HepG2 (cell line): ENCODE measurements around the gene NET1. TPM values are rescaled to one million over a fixed set of nuclear protein-coding genes. Genes with fewer than 3 reads are reported as not detected.
A peak's percentile ranks its signal among the peaks of the same experiment; 100 is the strongest.

Experiments
- ATAC-seq: fragments of 200-7000 bp; cut with Tn5 transposase; 3 replicates; pipeline ENCODE4 v1.9.1; 2020; ENCODE audit warnings: mild to moderate bottlenecking, moderate library complexity
- BruUV-seq: library from RNA; stranded (reverse); fragments of 400-500 nt; replicated peaks from 2 replicates; lab custom pipeline; 2021; lab: Mats Ljungman, UMichigan
- CTCF ChIA-PET: fragments of 300-600 bp; formaldehyde crosslinking; extraction: SDS; loops from one replicate; lab custom pipeline; 2021; ENCODE audit warnings: low total read pairs, inconsistent platforms, low intra/inter-chr PET ratio; lab: Yijun Ruan, JAX
- POLR2A ChIA-PET: fragments of 350-600 bp; sonication (Branson Sonifier 250); formaldehyde crosslinking; loops from one replicate; lab custom pipeline; 2020; ENCODE audit warnings: antibody characterized with exemption, inconsistent platforms; lab: Yijun Ruan, JAX
- DNase-seq: peaks from one replicate; pipeline ENCODE4 v3.0.0-alpha.2; 2015; ENCODE audit warnings: low spot score
- FAIRE-seq: peaks from 3 replicates; lab custom pipeline; 2011; peaks lifted over from hg19 to GRCh38; lab: Jason Lieb, UNC
- H2AFZ ChIP-seq: one replicate; pipeline ENCODE4 v1.6.1; 2011; ENCODE audit warnings: low read length, inconsistent platforms
- H3K27ac ChIP-seq: fragments of 300-600 bp; 3 replicates; pipeline ENCODE4 v1.8.0; 2011; ENCODE audit warnings: mixed run types, mild to moderate bottlenecking, mixed read lengths, low read length, inconsistent platforms; ENCODE audit not compliant: insufficient read depth; ENCODE audit errors: extremely low read length
- H3K27me3 ChIP-seq, 2 experiments: fragments of 200-600 bp in 1 of 2; 2 replicates in 1 of 2; 3 replicates in 1 of 2; pipeline versions ENCODE4 v1.6.0 to v1.8.0; 2011; ENCODE audit warnings: low read length in 2 of 2, mild to moderate bottlenecking in 2 of 2, moderate library complexity in 2 of 2, inconsistent platforms in 1 of 2; ENCODE audit not compliant: insufficient read depth in 2 of 2, control insufficient read depth in 1 of 2
- H3K36me3 ChIP-seq, 2 experiments: fragments of 200-600 bp in 1 of 2; replicated peaks in 1 of 2; 2 replicates in 1 of 2; 3 replicates in 1 of 2; pipeline versions ENCODE4 v1.5.1 to v1.8.0; 2011; ENCODE audit warnings: low read length in 2 of 2, inconsistent platforms in 1 of 2; ENCODE audit not compliant: insufficient read depth in 2 of 2, control insufficient read depth in 1 of 2
- H3K4me1 ChIP-seq: 2 replicates; pipeline ENCODE4 v1.5.1; 2012; ENCODE audit warnings: low read length, inconsistent platforms; ENCODE audit not compliant: insufficient read depth
- H3K4me2 ChIP-seq: 2 replicates; pipeline ENCODE4 v1.6.0; 2011; ENCODE audit warnings: low read depth, low read length, inconsistent platforms
- H3K4me3 ChIP-seq, 3 experiments: fragments of 200-600 bp in 1 of 3; sonication (generic), shearing (Covaris generic) in 1 of 3; replicated peaks in 1 of 3; 2 replicates each; pipeline ENCODE4 v1.5.1; 2011 to 2016; ENCODE audit warnings: low read length in 3 of 3, inconsistent platforms in 2 of 3, low read depth in 2 of 3, mild to moderate bottlenecking in 2 of 3, control low read depth in 1 of 3, mixed read lengths in 1 of 3; ENCODE audit not compliant: insufficient read depth in 1 of 3
- H3K79me2 ChIP-seq: one replicate; pipeline ENCODE4 v1.6.1; 2011; ENCODE audit warnings: low read length, inconsistent platforms; ENCODE audit not compliant: insufficient read depth
- H3K9ac ChIP-seq: 2 replicates; pipeline ENCODE4 v1.6.0; 2011; ENCODE audit warnings: mild to moderate bottlenecking, low read depth, low read length, inconsistent platforms; ENCODE audit not compliant: insufficient read depth
- H3K9me3 ChIP-seq: 2 replicates; pipeline ENCODE4 v1.5.1; 2012; ENCODE audit warnings: mild to moderate bottlenecking, low read length
- H4K20me1 ChIP-seq: 2 replicates; pipeline ENCODE4 v1.6.0; 2011; ENCODE audit warnings: inconsistent platforms, mild to moderate bottlenecking, low read length, moderate library complexity; ENCODE audit not compliant: insufficient read depth
- HNRNPL ChIP-seq: fragments of 200-400 bp; formaldehyde crosslinking; IDR thresholded peaks from 2 replicates; pipeline ENCODE4 v1.6.1; 2017; ENCODE audit warnings: mild to moderate bottlenecking, low read depth, low read length
- NRL ChIP-seq: sonication (generic); formaldehyde crosslinking; IDR thresholded peaks from 2 replicates; pipeline ENCODE4 v1.5.0; 2020; ENCODE audit warnings: missing genetic modification reagents, mild to moderate bottlenecking, moderate library complexity, borderline replicate concordance
- PAX8 ChIP-seq: sonication (generic); formaldehyde crosslinking; IDR thresholded peaks from 2 replicates; pipeline ENCODE4 v1.8.0; 2022; ENCODE audit warnings: mild to moderate bottlenecking, missing genetic modification reagents, borderline replicate concordance
- RFX5 ChIP-seq: IDR thresholded peaks from 2 replicates; pipeline ENCODE4 v1.6.1; 2011; ENCODE audit warnings: low read depth, low read length, improper control_type of control experiment
- SPEN ChIP-seq: sonication (generic); formaldehyde crosslinking; IDR thresholded peaks from 2 replicates; pipeline ENCODE4 v1.5.1; 2020; ENCODE audit warnings: low read depth, mild to moderate bottlenecking, missing genetic modification reagents
- ZNF292 ChIP-seq: sonication (generic); formaldehyde crosslinking; IDR thresholded peaks from 2 replicates; pipeline ENCODE4 v1.8.1; 2022; ENCODE audit warnings: mild to moderate bottlenecking, low read depth, missing genetic modification reagents, borderline replicate concordance
- ZNF883 ChIP-seq: sonication (generic); formaldehyde crosslinking; IDR thresholded peaks from 2 replicates; pipeline ENCODE4 v1.5.1; 2020; ENCODE audit warnings: mild to moderate bottlenecking, missing genetic modification reagents; ENCODE audit errors: not compliant biosample characterization
- WGBS: methylation state at CpG from one replicate; pipeline ENCODE4 v1.1.6; 2017; ENCODE audit warnings: low lambda C conversion rate; 5-methylcytosine and 5-hydroxymethylcytosine counted together
- in situ Hi-C: cut with HindIII; loops from 2 replicates; pipeline ENCODE4 v1.10.0; 2017; ENCODE audit warnings: low pct_unique_long_range_greater_than_20kb; ENCODE audit not compliant: extremely low pct_ligation_motif_present
- intact Hi-C: fragments of 100-400 bp; cut with micrococcal nuclease; formaldehyde crosslinking; loops from one replicate; pipeline ENCODE4 v1.10.0; 2022; ENCODE audit not compliant: unreplicated experiment
- polyA plus RNA-seq, 8 experiments: library from polyadenylated mRNA; depleted of rRNA in 3 of 8; stranded (reverse) in 7 of 8; unstranded in 1 of 8; fragments of >200 nt; fragmentation: Illumina TruSeq in 4 of 8; extraction: Trizol in 4 of 8; gene quantifications; 2 replicates each; pipeline versions ENCODE4 v1.2.1 to v1.2.3, GENCODE V29; 2011 to 2016; ENCODE audit warnings: low read depth in 4 of 8, missing spikeins in 1 of 8, mixed read lengths in 1 of 8; ENCODE audit not compliant: insufficient read depth in 1 of 8
- total RNA-seq, 5 experiments: library from RNA; depleted of rRNA; stranded (reverse); fragments of >200 nt; fragmentation: Illumina TruSeq; extraction: Trizol; gene quantifications; 2 replicates each; pipeline ENCODE4 v1.2.3, GENCODE V29; 2016; ENCODE audit warnings: low read depth in 1 of 5
- TF ChIP-seq, protein P1 (sequence below): sonication (generic); formaldehyde crosslinking; conservative IDR thresholded peaks from 2 replicates; pipeline ENCODE4 v1.8.0; 2022; ENCODE audit warnings: missing genetic modification reagents
- TF ChIP-seq, protein P2 (sequence below): sonication (generic); formaldehyde crosslinking; IDR thresholded peaks from 2 replicates; pipeline ENCODE4 v1.5.0; 2020; ENCODE audit warnings: mild to moderate bottlenecking, missing genetic modification reagents

NET1 gene
- total and polyA plus RNA-seq, 2 of the 13 experiments (the other 11 are each of a cell fraction or from before 2014, with no cell fraction given): 48.1 to 65.8 TPM

DNA sequence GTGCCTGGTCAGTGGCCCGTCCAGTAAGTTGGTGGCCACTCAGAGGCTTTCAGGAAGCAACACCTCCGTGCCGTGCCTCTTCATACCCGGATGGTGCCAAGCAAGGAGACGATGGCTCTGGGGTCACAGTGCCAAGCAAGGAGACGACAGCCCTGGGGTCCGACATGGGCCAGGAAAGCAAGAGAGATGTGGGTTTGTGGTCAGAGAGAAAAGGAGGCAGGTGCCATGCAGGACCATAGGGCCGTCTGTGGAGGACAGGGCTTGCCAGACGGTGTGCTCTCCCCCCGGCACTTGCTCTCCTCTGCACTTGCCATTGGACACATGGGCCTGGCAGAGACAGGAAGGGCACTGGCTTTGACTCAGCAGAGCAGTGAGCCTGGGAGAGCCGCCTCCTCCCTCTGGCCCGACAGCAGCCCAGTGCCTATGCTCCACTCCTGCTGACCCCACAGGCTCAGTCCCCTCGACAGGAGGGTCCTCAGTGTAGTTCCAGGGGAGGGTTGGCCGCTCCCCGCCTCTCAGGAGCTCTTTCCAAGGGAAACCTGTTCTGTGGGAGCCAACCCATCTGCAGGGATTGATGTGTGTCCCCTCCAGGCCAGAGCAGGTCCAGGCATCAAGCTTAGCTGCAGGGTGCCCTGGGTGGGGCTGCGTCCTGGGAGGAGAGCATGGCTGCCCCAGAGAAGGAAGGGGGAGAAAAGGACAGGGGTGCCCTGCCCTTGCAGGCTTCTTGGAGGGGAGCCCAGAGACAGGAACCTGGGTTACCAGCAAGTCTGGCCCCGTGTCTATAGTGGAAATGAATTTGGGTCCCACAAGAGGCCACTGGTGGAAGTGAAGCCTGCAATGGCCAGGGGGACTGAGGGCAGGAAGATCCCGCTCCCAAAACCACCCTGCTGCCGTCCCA lies 94.6 kb downstream of the NET1 start:
- Histone ChIP-seq H3K9me3 (no peaks in the 10 kb centered on the region), H3K4me3 (no peak overlapping the region), H3K4me2 (no peak overlapping the region), H3K27me3 (peaks cover 13 to 54% of the 10 kb centered on the region in 2 experiments), H3K9ac (no peak overlapping the region), H3K27ac (no peak overlapping the region), H3K4me1 (peaks cover 43% of the 10 kb centered on the region), H4K20me1 (no peaks in the 10 kb centered on the region), H3K36me3 (no peaks in the 10 kb centered on the region), H3K79me2 (no peaks in the 10 kb centered on the region), H2AFZ (no peak overlapping the region)
- BruUV-seq: no TSS peak
- CTCF ChIA-PET: no interaction called here
- POLR2A ChIA-PET: no interaction called here
- FAIRE-seq (no peak), ATAC-seq (peak; percentile 33), DNase-seq (no peak)
- WGBS: 68% methylated on average over 14 of the region's 19 CpGs
- TF ChIP-seq ZNF883 (CRISPR knock-in tag): peak; percentile 3
- TF ChIP-seq NRL: 0 out of 2 replicates have a peak, but pooled peaks have one; percentile 15
- TF ChIP-seq, protein P1, sequence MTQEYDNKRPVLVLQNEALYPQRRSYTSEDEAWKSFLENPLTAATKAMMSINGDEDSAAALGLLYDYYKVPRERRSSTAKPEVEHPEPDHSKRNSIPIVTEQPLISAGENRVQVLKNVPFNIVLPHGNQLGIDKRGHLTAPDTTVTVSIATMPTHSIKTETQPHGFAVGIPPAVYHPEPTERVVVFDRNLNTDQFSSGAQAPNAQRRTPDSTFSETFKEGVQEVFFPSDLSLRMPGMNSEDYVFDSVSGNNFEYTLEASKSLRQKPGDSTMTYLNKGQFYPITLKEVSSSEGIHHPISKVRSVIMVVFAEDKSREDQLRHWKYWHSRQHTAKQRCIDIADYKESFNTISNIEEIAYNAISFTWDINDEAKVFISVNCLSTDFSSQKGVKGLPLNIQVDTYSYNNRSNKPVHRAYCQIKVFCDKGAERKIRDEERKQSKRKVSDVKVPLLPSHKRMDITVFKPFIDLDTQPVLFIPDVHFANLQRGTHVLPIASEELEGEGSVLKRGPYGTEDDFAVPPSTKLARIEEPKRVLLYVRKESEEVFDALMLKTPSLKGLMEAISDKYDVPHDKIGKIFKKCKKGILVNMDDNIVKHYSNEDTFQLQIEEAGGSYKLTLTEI (CRISPR knock-in tag): no peak
- intact Hi-C loops: no loop called here
- in situ Hi-C loops: no loop called here

DNA sequence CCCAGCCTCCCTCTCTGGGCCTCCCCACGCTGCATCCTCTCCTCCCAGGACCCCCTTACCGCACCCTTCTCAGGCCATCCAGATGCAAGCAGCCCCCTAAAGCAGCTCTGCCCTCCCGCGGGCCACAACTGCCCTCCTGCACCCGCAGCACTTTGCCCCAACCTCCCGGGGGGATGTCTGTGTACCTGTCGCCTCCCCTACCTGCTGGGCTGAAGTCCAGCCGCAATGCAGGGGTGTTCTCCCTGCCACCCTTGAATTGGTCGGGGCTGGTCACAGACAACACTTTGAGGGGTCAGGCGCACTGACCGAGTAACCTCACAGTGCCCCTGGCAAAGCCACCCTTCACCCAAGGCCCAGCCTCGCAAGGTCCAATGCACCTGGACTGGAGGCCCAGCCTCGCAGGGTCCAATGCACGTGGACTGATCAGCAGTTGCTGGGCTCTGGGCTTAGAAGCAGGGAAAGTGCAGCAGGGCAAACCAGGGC lies 95.3 kb downstream of the NET1 start:
- intact Hi-C loops: no loop called here
- ChIA-PET POLR2A (no interaction called here), CTCF (no interaction called here)
- no peak overlapping the region for H3K27ac ChIP-seq
- H2AFZ ChIP-seq: no peak overlapping the region
- H3K4me3 ChIP-seq: no peak overlapping the region
- no peak overlapping the region for H3K9ac ChIP-seq
- H3K4me1 ChIP-seq: peaks cover 40% of the 10 kb centered on the region
- no TSS peak for BruUV-seq
- FAIRE-seq (no peak), DNase-seq (no peak), ATAC-seq (peak; percentile 39; the same call in 2 of the 3 replicates)
- peak overlapping the region; percentile 36; the same call in 1 of the 2 replicates for H3K4me2 ChIP-seq
- no peaks in the 10 kb centered on the region for H3K9me3 ChIP-seq
- H4K20me1 ChIP-seq: no peaks in the 10 kb centered on the region
- WGBS: 30% methylated on average over 9 of the region's 14 CpGs
- in situ Hi-C loops: no loop called here
- H3K27me3 ChIP-seq: peaks cover 13 to 47% of the 10 kb centered on the region in 2 experiments
- no peaks in the 10 kb centered on the region for H3K79me2 ChIP-seq
- H3K36me3 ChIP-seq: no peaks in the 10 kb centered on the region
- TF ChIP-seq NRL (0 out of 2 replicates have a peak, but pooled peaks have one; percentile 37), HNRNPL (peak; percentile 72), RFX5 (peak; percentile 66), PAX8 (CRISPR knock-in tag) (no peak), SPEN (CRISPR knock-in tag) (peak; percentile 40; the same call in 1 of the 2 replicates), ZNF292 (CRISPR knock-in tag) (0 out of 2 replicates have a peak, but pooled peaks have one; percentile 50)
- TF ChIP-seq, protein P2, sequence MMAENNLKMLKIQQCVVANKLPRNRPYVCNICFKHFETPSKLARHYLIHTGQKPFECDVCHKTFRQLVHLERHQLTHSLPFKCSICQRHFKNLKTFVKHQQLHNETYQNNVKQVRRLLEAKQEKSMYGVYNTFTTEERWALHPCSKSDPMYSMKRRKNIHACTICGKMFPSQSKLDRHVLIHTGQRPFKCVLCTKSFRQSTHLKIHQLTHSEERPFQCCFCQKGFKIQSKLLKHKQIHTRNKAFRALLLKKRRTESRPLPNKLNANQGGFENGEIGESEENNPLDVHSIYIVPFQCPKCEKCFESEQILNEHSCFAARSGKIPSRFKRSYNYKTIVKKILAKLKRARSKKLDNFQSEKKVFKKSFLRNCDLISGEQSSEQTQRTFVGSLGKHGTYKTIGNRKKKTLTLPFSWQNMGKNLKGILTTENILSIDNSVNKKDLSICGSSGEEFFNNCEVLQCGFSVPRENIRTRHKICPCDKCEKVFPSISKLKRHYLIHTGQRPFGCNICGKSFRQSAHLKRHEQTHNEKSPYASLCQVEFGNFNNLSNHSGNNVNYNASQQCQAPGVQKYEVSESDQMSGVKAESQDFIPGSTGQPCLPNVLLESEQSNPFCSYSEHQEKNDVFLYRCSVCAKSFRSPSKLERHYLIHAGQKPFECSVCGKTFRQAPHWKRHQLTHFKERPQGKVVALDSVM (CRISPR knock-in tag): peak; percentile 89
